Endodermal cell (in vitro differentiated cells): Measurements from ENCODE around the gene FBXW4. TPM values are rescaled to one million over a fixed set of nuclear protein-coding genes. Genes with fewer than 3 reads are reported as not detected.

Source experiments
- DNase-seq: peaks from one replicate; pipeline ENCODE4 v3.0.0-alpha.2; 2017
- H3K27ac ChIP-seq: 2 replicates; pipeline ENCODE4 v1.5.1; 2013; ENCODE audit warnings: mild to moderate bottlenecking, low read depth, low read length, moderate library complexity
- H3K27me3 ChIP-seq: 2 replicates; pipeline ENCODE4 v1.6.1; 2013; ENCODE audit warnings: mild to moderate bottlenecking, low read length, moderate library complexity; ENCODE audit not compliant: insufficient read depth, control insufficient read depth, poor library complexity, severe bottlenecking
- H3K36me3 ChIP-seq: 2 replicates; pipeline ENCODE4 v1.7.0; 2013; ENCODE audit warnings: mild to moderate bottlenecking, low read length, moderate library complexity; ENCODE audit not compliant: control insufficient read depth, insufficient read depth
- H3K4me1 ChIP-seq: one replicate; pipeline ENCODE4 v1.7.0; 2013; ENCODE audit warnings: low read length; ENCODE audit not compliant: control insufficient read depth, insufficient read depth
- H3K4me3 ChIP-seq: 2 replicates; pipeline ENCODE4 v1.5.1; 2013; ENCODE audit warnings: mild to moderate bottlenecking, low read length, moderate library complexity
- H3K9ac ChIP-seq: 2 replicates; pipeline ENCODE4 v1.6.1; 2013; ENCODE audit warnings: mild to moderate bottlenecking, low read length, moderate library complexity; ENCODE audit not compliant: poor library complexity, severe bottlenecking; ENCODE audit errors: extremely low read depth
- H3K9me3 ChIP-seq: 2 replicates; pipeline ENCODE4 v1.6.1; 2013; ENCODE audit warnings: mild to moderate bottlenecking, low read length, moderate library complexity; ENCODE audit not compliant: control insufficient read depth
- H3K27ac Mint-ChIP-seq: 2 replicates; pipeline ENCODE4 v1.8.0; 2020; ENCODE audit warnings: mixed read lengths
- H3K27me3 Mint-ChIP-seq: 2 replicates; pipeline ENCODE4 v1.8.0; 2021; ENCODE audit warnings: mild to moderate bottlenecking, mixed read lengths; ENCODE audit not compliant: insufficient read depth
- H3K36me3 Mint-ChIP-seq: 2 replicates; pipeline ENCODE4 v1.8.0; 2020; ENCODE audit warnings: low read depth, mixed read lengths
- H3K4me1 Mint-ChIP-seq: 2 replicates; pipeline ENCODE4 v1.8.0; 2020; ENCODE audit warnings: mixed read lengths
- H3K4me3 Mint-ChIP-seq: 2 replicates; pipeline ENCODE4 v1.8.0; 2020; ENCODE audit warnings: mild to moderate bottlenecking, moderate library complexity, mixed read lengths
- H3K9me3 Mint-ChIP-seq: 2 replicates; pipeline ENCODE4 v1.8.0; 2020; ENCODE audit warnings: mild to moderate bottlenecking, mixed read lengths
- WGBS, 2 experiments: methylation state at CpG; one replicate each; pipeline versions ENCODE4 v1.1.5 to v1.1.7; 2013; ENCODE audit warnings: missing lambda C conversion rate in 2 of 2, mixed read lengths in 1 of 2; ENCODE audit not compliant: insufficient coverage in 1 of 2, insufficient read length in 1 of 2; 5-methylcytosine and 5-hydroxymethylcytosine counted together
- total RNA-seq, 2 donors: library from RNA; stranded (reverse); fragmentation: NEBNext Ultra II Directional in 1 of 2; extraction: Animal tissue kit (Norgen Biotek cat#: 25700) in 1 of 2; gene quantifications; 2 replicates in 1 of 2; 3 replicates in 1 of 2; pipeline ENCODE4 v1.2.1, GENCODE V29; 2021
- TF ChIP-seq, protein P1 (sequence below): fragments of 200-600 bp; sonication (generic); conservative IDR thresholded peaks from 2 replicates; pipeline ENCODE4 v1.5.0; 2021; ENCODE audit warnings: antibody characterized with exemption, mild to moderate bottlenecking

FBXW4 gene
- total RNA-seq, 2 donors from 2014 or later, result 63.8 to 70.9 TPM

DNA sequence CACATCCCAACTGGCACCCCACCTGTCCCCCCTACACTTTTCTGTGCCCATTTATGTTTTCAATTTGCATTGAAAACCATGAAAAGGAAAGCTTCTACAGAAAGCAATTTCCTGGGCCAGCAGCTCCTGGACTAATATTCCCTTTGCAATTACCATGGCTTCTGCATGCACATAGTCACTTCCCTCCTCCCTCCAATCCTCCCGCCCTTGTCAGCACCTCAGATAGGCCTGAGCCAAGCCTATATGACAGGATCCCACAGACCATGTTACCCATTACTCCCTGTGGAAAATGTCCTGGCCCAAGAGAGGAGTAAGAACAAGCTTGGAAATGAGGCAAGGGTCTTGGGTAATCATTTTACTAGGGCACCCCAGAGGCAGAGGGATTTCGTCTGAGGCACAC lies 38.1 kb downstream of the FBXW4 start:
- 96 to 100% methylated on average over 2 of the region's 2 CpGs for WGBS, 2 experiments
- Histone ChIP-seq H3K36me3 (peaks cover 55% of the 10 kb centered on the region), H3K27ac (no peak overlapping the region), H3K9me3 (no peaks in the 10 kb centered on the region), H3K9ac (no peak overlapping the region), H3K27me3 (no peaks in the 10 kb centered on the region), H3K4me3 (no peak overlapping the region), H3K4me1 (no peaks in the 10 kb centered on the region)
- H3K27me3 Mint-ChIP-seq, result no peaks in the 10 kb centered on the region
- DNase-seq, result no peak
- no peaks in the 10 kb centered on the region for H3K9me3 Mint-ChIP-seq
- H3K27ac Mint-ChIP-seq, result no peak overlapping the region
- TF ChIP-seq, protein P1, sequence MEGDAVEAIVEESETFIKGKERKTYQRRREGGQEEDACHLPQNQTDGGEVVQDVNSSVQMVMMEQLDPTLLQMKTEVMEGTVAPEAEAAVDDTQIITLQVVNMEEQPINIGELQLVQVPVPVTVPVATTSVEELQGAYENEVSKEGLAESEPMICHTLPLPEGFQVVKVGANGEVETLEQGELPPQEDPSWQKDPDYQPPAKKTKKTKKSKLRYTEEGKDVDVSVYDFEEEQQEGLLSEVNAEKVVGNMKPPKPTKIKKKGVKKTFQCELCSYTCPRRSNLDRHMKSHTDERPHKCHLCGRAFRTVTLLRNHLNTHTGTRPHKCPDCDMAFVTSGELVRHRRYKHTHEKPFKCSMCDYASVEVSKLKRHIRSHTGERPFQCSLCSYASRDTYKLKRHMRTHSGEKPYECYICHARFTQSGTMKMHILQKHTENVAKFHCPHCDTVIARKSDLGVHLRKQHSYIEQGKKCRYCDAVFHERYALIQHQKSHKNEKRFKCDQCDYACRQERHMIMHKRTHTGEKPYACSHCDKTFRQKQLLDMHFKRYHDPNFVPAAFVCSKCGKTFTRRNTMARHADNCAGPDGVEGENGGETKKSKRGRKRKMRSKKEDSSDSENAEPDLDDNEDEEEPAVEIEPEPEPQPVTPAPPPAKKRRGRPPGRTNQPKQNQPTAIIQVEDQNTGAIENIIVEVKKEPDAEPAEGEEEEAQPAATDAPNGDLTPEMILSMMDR, result no peak
- H3K4me1 Mint-ChIP-seq, result peaks cover 9% of the 10 kb centered on the region
- H3K4me3 Mint-ChIP-seq, result no peak overlapping the region
- H3K36me3 Mint-ChIP-seq, result peaks cover 43% of the 10 kb centered on the region

DNA sequence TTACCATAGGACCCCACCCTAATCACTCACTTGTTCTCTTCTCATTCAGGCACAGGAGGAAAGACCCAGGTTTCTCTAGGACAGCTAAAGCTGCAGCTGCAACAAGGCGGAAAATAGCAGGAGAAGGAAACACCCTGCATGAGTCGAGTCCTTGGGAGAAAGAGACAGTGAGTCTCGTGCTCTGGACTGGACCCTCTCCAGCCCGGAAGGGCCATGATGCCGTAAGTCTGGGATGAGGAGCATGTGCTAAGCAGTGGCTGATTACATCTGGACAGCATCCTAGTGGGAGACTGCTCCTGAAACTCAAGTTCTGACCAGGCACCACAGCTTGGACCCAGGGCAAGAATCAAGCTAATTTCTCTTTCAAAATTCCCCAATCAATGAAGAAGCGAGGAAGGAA lies 39.4 kb downstream of the FBXW4 start:
- no peaks in the 10 kb centered on the region for H3K27me3 Mint-ChIP-seq
- H3K36me3 Mint-ChIP-seq, result peaks cover 43% of the 10 kb centered on the region
- H3K4me1 ChIP-seq, result no peaks in the 10 kb centered on the region
- peaks cover 50% of the 10 kb centered on the region for H3K36me3 ChIP-seq
- no peak overlapping the region for H3K27ac ChIP-seq
- no peaks in the 10 kb centered on the region for H3K27me3 ChIP-seq
- H3K27ac Mint-ChIP-seq, result no peak overlapping the region
- H3K9me3 ChIP-seq, result no peaks in the 10 kb centered on the region
- H3K4me3 Mint-ChIP-seq, result no peak overlapping the region
- H3K4me1 Mint-ChIP-seq, result peaks cover 8% of the 10 kb centered on the region
- TF ChIP-seq, protein P1, result no peak
- WGBS, 2 experiments, result 75 to 81% methylated on average over 6 of the region's 6 CpGs
- H3K9ac ChIP-seq, result no peak overlapping the region
- no peaks in the 10 kb centered on the region for H3K9me3 Mint-ChIP-seq
- H3K4me3 ChIP-seq, result no peak overlapping the region
- DNase-seq, result no peak

DNA sequence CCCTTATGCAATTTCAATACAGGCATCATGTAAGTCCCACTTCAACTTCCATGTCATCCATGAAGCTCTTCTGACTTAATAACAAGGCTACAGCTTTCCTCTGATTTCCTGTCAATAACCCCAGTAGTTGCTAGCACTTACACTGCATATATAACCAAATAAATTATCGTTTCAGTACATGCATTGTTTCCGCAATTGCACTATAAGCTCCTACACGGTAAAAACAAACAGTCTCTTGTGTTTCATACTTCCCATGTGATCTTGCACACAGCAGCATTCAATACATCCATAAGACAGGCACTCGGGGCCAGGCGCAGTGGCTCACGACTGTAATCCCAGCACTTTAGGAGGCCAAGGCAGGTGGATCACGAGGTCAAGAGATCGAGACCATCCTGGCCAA lies 41.4 kb downstream of the FBXW4 start:
- H3K4me1 Mint-ChIP-seq, result peaks cover 5% of the 10 kb centered on the region
- TF ChIP-seq, protein P1, result no peak
- no peak for DNase-seq
- Histone ChIP-seq H3K27ac (no peak overlapping the region), H3K4me3 (no peak overlapping the region), H3K27me3 (no peaks in the 10 kb centered on the region), H3K4me1 (no peaks in the 10 kb centered on the region), H3K9ac (no peak overlapping the region), H3K36me3 (peaks cover 38% of the 10 kb centered on the region), H3K9me3 (no peaks in the 10 kb centered on the region)
- WGBS, 2 experiments, result 97 to 99% methylated on average over 7 to 8 of the region's 8 CpGs
- peaks cover 40% of the 10 kb centered on the region for H3K36me3 Mint-ChIP-seq
- H3K9me3 Mint-ChIP-seq, result no peaks in the 10 kb centered on the region
- H3K27ac Mint-ChIP-seq, result no peak overlapping the region
- H3K4me3 Mint-ChIP-seq, result no peak overlapping the region
- H3K27me3 Mint-ChIP-seq, result no peaks in the 10 kb centered on the region
